Thymus (tissue), 11 donors: Measurements from ENCODE around the gene CDC27. TPM values are rescaled to one million over a fixed set of nuclear protein-coding genes. Genes with fewer than 3 reads are reported as not detected.
"Not testable (repeated sequence)": the region's sequence is repeated elsewhere in the genome, so short reads cannot be mapped to it uniquely, and the experiment has no call there.

Source experiments
- DNase-seq, 9 donors: peaks; one replicate each; pipeline ENCODE4 v3.0.0-alpha.2; 2013; ENCODE audit warnings: low spot score in 9 of 9, low read depth in 6 of 9, missing footprints in 1 of 9
- H3K27ac ChIP-seq, 2 donors: one replicate each; pipeline ENCODE4 v1.5.1; 2013; ENCODE audit warnings: control low read depth in 1 of 2, low read depth in 1 of 2, low read length in 1 of 2, mild to moderate bottlenecking in 1 of 2, moderate library complexity in 1 of 2
- H3K27me3 ChIP-seq, 2 donors: one replicate each; pipeline ENCODE4 v1.5.1; 2013; ENCODE audit warnings: low read length in 1 of 2; ENCODE audit not compliant: control insufficient read depth in 2 of 2, insufficient read depth in 1 of 2
- H3K36me3 ChIP-seq, 2 donors: one replicate each; pipeline ENCODE4 v1.5.1; 2013; ENCODE audit warnings: low read length in 1 of 2, mild to moderate bottlenecking in 1 of 2, moderate library complexity in 1 of 2; ENCODE audit not compliant: control insufficient read depth in 2 of 2, insufficient read depth in 2 of 2
- H3K4me1 ChIP-seq, 2 donors: one replicate each; pipeline ENCODE4 v1.5.1; 2013; ENCODE audit warnings: low read length in 2 of 2; ENCODE audit not compliant: control insufficient read depth in 2 of 2, insufficient read depth in 2 of 2
- H3K4me3 ChIP-seq, 2 donors: one replicate each; pipeline ENCODE4 v1.5.1; 2013; ENCODE audit warnings: low read length in 2 of 2, control low read depth in 1 of 2, mild to moderate bottlenecking in 1 of 2
- H3K9me3 ChIP-seq, 2 donors: one replicate each; pipeline ENCODE4 v1.5.1; 2013; ENCODE audit warnings: low read length in 1 of 2, mild to moderate bottlenecking in 1 of 2; ENCODE audit not compliant: control insufficient read depth in 2 of 2, insufficient read depth in 1 of 2
- WGBS: extraction: QIAGEN DNeasy Blood & Tissue Kit; methylation state at CpG from one replicate; pipeline ENCODE4 v1.1.7; 2013; 5-methylcytosine and 5-hydroxymethylcytosine counted together
- polyA plus RNA-seq: library from polyadenylated mRNA; stranded (reverse); fragments of 200-250 nt; gene quantifications from one replicate; pipeline ENCODE4 v1.2.3, GENCODE V29; 2013
- total RNA-seq: library from RNA; stranded (reverse); fragments of 120-200 nt; gene quantifications from one replicate; pipeline ENCODE4 v1.2.4, GENCODE V29; 2013
- donor health status: healthy.

Gene CDC27
- total and polyA plus RNA-seq, 2 donors: 21.1 to 52.2 TPM

GRCh38 chr17:47172696-47173565 lies 16.2 kb downstream of the CDC27 start:
- H3K4me3 ChIP-seq: no peak overlapping the region
- no peak for DNase-seq
- no peaks in the 10 kb centered on the region for H3K27me3 ChIP-seq
- H3K36me3 ChIP-seq: peaks cover 16 to 66% of the 10 kb centered on the region in 2 donors
- peaks cover 0 to 3% of the 10 kb centered on the region in 2 donors for H3K4me1 ChIP-seq
- no peak overlapping the region for H3K27ac ChIP-seq
- no peaks in the 10 kb centered on the region for H3K9me3 ChIP-seq
- WGBS: 92% methylated on average over 2 of the region's 2 CpGs

GRCh38 chr17:47170710-47171109 lies 18.4 kb downstream of the CDC27 start:
- no peaks in the 10 kb centered on the region for H3K27me3 ChIP-seq
- no peak overlapping the region for H3K27ac ChIP-seq
- H3K4me3 ChIP-seq: no peak overlapping the region
- H3K4me1 ChIP-seq: peaks cover 0 to 3% of the 10 kb centered on the region in 2 donors
- peaks cover 19 to 69% of the 10 kb centered on the region in 2 donors for H3K36me3 ChIP-seq
- H3K9me3 ChIP-seq: no peaks in the 10 kb centered on the region
- DNase-seq: no peak
- WGBS: 98% methylated on average over 4 of the region's 4 CpGs

GRCh38 chr17:47168896-47169295 lies 20.2 kb downstream of the CDC27 start:
- whole genome bisulfite sequencing: 98% methylated on average over 4 of the region's 4 CpGs
- H3K27ac ChIP-seq, H3K9me3 ChIP-seq, H3K27me3 ChIP-seq, DNase-seq, H3K4me1 ChIP-seq, H3K4me3 ChIP-seq: not testable (repeated sequence)
- peaks cover 12 to 68% of the 10 kb centered on the region in 2 donors for H3K36me3 ChIP-seq

- H3K27ac ChIP-seq, H3K27me3 ChIP-seq, H3K4me3 ChIP-seq, H3K4me1 ChIP-seq, H3K9me3 ChIP-seq, DNase-seq: not testable (repeated sequence)
- WGBS: 95% methylated on average over 5 of the region's 5 CpGs
- H3K36me3 ChIP-seq: peaks cover 12 to 63% of the 10 kb centered on the region in 2 donors
Observed at GRCh38 chr17:47166854-47167253, 22.2 kb downstream of the CDC27 start.

- Histone ChIP-seq H3K4me3 (no peak overlapping the region), H3K27ac (no peak overlapping the region), H3K9me3 (no peaks in the 10 kb centered on the region), H3K27me3 (no peaks in the 10 kb centered on the region), H3K4me1 (no peaks in the 10 kb centered on the region), H3K36me3 (peaks cover 16 to 67% of the 10 kb centered on the region in 2 donors)
- WGBS: 98% methylated on average over 2 of the region's 2 CpGs
- DNase-seq: no peak
Observed at GRCh38 chr17:47165137-47165536, 24.0 kb downstream of the CDC27 start.

- WGBS: 98% methylated on average over 5 of the region's 5 CpGs
- DNase-seq: no peak
- H3K9me3 ChIP-seq: no peaks in the 10 kb centered on the region
- H3K4me3 ChIP-seq: no peak overlapping the region
- H3K27ac ChIP-seq: no peak overlapping the region
- H3K27me3 ChIP-seq: no peaks in the 10 kb centered on the region
- no peaks in the 10 kb centered on the region for H3K4me1 ChIP-seq
- peaks cover 23 to 68% of the 10 kb centered on the region in 2 donors for H3K36me3 ChIP-seq
Observed at GRCh38 chr17:47164263-47164662, 24.8 kb downstream of the CDC27 start.

GRCh38 chr17:47162013-47162622 lies 27.0 kb downstream of the CDC27 start:
- Histone ChIP-seq H3K36me3 (peaks cover 25 to 60% of the 10 kb centered on the region in 2 donors), H3K27me3 (no peaks in the 10 kb centered on the region), H3K4me3 (no peak overlapping the region), H3K4me1 (no peaks in the 10 kb centered on the region), H3K27ac (no peak overlapping the region), H3K9me3 (no peaks in the 10 kb centered on the region)
- DNase-seq: no peak
- WGBS: 54% methylated on average over 2 of the region's 2 CpGs

- Histone ChIP-seq H3K9me3 (no peaks in the 10 kb centered on the region), H3K4me3 (no peak overlapping the region), H3K36me3 (peaks cover 21 to 69% of the 10 kb centered on the region in 2 donors), H3K27ac (no peak overlapping the region), H3K4me1 (no peaks in the 10 kb centered on the region), H3K27me3 (no peaks in the 10 kb centered on the region)
- no peak for DNase-seq
- 98% methylated on average over 18 of the region's 18 CpGs for WGBS
Observed at GRCh38 chr17:47159315-47159714, 29.8 kb downstream of the CDC27 start.

- H3K36me3 ChIP-seq: peaks cover 36 to 81% of the 10 kb centered on the region in 2 donors
- no peak overlapping the region for H3K4me3 ChIP-seq
- no peak overlapping the region for H3K27ac ChIP-seq
- WGBS: 99% methylated on average over 6 of the region's 6 CpGs
- no peaks in the 10 kb centered on the region for H3K9me3 ChIP-seq
- no peaks in the 10 kb centered on the region for H3K27me3 ChIP-seq
- no peak for DNase-seq
- no peaks in the 10 kb centered on the region for H3K4me1 ChIP-seq
Observed at GRCh38 chr17:47145351-47145750, 43.7 kb downstream of the CDC27 start.
